Suprapubic skin (tissue), 3 donors: ENCODE data around the gene CADM2.

Experiments used
- POLR2A ChIP-seq, 2 donors: fragments of 450-650 bp; IDR thresholded peaks; one replicate each; pipeline ENCODE4 v1.6.1; 2017; ENCODE audit warnings: antibody characterized with exemption in 2 of 2, mild to moderate bottlenecking in 2 of 2, moderate library complexity in 2 of 2
- TF ChIP-seq, protein P1 (sequence below), 2 donors: fragments of 200-600 bp in 1 of 2; fragments of 450-650 bp in 1 of 2; sonication (generic) in 1 of 2; IDR thresholded peaks; one replicate each; pipeline ENCODE4 v1.5.1; 2016 to 2019; ENCODE audit warnings: antibody characterized with exemption in 2 of 2, mild to moderate bottlenecking in 1 of 2, moderate library complexity in 1 of 2

DNA sequence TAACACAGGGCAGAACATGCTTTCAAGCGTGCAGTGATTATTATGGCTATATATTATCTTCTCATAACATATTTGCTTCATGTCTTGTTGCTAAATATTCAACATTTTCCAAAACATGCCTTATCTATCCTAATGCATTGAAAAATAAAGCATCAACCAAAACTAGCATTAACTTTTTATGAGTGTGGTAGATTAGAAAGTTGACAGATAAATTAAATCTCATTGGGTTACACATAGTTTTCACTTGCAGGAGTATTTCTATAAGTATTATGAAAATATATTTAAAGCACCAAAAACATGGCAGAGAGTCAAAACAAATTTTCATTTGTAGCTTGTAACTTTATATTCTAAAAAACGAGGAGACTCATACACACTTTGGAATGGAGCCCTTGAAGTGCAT is 141.5 kb downstream of the CADM2 start:
- TF ChIP-seq, protein P1, sequence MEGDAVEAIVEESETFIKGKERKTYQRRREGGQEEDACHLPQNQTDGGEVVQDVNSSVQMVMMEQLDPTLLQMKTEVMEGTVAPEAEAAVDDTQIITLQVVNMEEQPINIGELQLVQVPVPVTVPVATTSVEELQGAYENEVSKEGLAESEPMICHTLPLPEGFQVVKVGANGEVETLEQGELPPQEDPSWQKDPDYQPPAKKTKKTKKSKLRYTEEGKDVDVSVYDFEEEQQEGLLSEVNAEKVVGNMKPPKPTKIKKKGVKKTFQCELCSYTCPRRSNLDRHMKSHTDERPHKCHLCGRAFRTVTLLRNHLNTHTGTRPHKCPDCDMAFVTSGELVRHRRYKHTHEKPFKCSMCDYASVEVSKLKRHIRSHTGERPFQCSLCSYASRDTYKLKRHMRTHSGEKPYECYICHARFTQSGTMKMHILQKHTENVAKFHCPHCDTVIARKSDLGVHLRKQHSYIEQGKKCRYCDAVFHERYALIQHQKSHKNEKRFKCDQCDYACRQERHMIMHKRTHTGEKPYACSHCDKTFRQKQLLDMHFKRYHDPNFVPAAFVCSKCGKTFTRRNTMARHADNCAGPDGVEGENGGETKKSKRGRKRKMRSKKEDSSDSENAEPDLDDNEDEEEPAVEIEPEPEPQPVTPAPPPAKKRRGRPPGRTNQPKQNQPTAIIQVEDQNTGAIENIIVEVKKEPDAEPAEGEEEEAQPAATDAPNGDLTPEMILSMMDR (IDR thresholded peaks at IDR 0.05) = no peak
- no peak for TF ChIP-seq POLR2A (IDR thresholded peaks at IDR 0.05)
